Peyer's patch (tissue), 4 donors: ENCODE data around the gene COMMD6.

Source experiments
- POLR2A ChIP-seq, 2 donors: fragments of 450-650 bp; IDR thresholded peaks; one replicate each; pipeline ENCODE4 v1.5.1; 2017; ENCODE audit warnings: antibody characterized with exemption in 2 of 2, mild to moderate bottlenecking in 2 of 2, moderate library complexity in 2 of 2
- TF ChIP-seq, protein P1 (sequence below), 6 experiments: fragments of 450-650 bp in 4 of 6; fragments of 200-600 bp in 2 of 6; sonication (generic) in 1 of 6; IDR thresholded peaks; one replicate each; pipeline ENCODE4 v1.5.1; 2017 to 2019; ENCODE audit warnings: antibody characterized with exemption in 6 of 6, mild to moderate bottlenecking in 3 of 6, moderate library complexity in 1 of 6

DNA sequence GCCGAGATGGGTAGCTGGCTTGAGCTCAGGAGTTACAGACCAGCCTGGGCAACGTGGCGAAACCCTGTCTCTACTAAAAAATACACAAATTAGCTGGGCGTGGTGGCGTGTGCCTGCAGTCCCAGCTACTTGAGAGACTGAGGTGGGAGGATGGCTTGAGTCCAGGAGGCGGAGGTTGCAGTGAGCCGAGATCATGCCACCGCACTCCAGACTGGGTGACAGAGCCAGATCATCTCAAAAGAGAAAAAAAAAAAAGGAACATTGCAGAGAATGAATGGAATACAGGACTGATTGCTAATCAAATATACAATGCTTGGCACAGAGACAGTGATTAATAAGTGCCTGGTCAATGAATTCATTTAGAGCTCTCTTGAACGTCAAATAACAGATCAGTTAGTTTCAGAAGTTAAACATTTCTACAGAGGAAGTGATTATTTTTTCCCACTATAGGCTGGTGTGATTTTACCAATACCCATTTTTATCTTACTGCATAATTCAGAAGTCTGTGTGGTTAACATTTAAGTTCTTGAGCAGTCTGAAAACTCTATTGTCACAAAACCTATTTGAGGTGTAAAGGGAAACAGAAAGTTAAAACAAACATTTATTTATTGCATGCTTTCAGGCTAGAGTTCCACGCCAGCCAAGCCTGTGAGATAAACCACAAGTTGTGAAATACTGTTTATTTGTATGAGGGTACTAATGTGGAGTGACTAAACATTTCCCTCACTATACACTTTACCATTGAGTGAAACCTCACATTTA, 48.0 kb downstream of the COMMD6 start:
- TF ChIP-seq, protein P1, sequence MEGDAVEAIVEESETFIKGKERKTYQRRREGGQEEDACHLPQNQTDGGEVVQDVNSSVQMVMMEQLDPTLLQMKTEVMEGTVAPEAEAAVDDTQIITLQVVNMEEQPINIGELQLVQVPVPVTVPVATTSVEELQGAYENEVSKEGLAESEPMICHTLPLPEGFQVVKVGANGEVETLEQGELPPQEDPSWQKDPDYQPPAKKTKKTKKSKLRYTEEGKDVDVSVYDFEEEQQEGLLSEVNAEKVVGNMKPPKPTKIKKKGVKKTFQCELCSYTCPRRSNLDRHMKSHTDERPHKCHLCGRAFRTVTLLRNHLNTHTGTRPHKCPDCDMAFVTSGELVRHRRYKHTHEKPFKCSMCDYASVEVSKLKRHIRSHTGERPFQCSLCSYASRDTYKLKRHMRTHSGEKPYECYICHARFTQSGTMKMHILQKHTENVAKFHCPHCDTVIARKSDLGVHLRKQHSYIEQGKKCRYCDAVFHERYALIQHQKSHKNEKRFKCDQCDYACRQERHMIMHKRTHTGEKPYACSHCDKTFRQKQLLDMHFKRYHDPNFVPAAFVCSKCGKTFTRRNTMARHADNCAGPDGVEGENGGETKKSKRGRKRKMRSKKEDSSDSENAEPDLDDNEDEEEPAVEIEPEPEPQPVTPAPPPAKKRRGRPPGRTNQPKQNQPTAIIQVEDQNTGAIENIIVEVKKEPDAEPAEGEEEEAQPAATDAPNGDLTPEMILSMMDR (IDR thresholded peaks at IDR 0.05): no peak
- no peak for TF ChIP-seq POLR2A (IDR thresholded peaks at IDR 0.05)
